GM19324 (cell line): ENCODE measurements around the gene RAB11FIP2.

ENCODE experiments used
- ATAC-seq: cut with Tn5 transposase; IDR thresholded peaks from one replicate; pipeline ENCODE4 v1.9.1; 2021; ENCODE audit warnings: mild to moderate bottlenecking, moderate library complexity; ENCODE audit not compliant: unreplicated experiment, low FRiP score

Gene RAB11FIP2

GRCh38 chr10:117988814-117989213 lies 57.9 kb downstream of the RAB11FIP2 start:
- no peak for ATAC-seq

- no peak for ATAC-seq
These were observed 59.4 kb downstream of the RAB11FIP2 start for GRCh38 chr10:117987244-117987909.

GRCh38 chr10:117983961-117984360 lies 62.8 kb downstream of the RAB11FIP2 start:
- no peak for ATAC-seq

DNA sequence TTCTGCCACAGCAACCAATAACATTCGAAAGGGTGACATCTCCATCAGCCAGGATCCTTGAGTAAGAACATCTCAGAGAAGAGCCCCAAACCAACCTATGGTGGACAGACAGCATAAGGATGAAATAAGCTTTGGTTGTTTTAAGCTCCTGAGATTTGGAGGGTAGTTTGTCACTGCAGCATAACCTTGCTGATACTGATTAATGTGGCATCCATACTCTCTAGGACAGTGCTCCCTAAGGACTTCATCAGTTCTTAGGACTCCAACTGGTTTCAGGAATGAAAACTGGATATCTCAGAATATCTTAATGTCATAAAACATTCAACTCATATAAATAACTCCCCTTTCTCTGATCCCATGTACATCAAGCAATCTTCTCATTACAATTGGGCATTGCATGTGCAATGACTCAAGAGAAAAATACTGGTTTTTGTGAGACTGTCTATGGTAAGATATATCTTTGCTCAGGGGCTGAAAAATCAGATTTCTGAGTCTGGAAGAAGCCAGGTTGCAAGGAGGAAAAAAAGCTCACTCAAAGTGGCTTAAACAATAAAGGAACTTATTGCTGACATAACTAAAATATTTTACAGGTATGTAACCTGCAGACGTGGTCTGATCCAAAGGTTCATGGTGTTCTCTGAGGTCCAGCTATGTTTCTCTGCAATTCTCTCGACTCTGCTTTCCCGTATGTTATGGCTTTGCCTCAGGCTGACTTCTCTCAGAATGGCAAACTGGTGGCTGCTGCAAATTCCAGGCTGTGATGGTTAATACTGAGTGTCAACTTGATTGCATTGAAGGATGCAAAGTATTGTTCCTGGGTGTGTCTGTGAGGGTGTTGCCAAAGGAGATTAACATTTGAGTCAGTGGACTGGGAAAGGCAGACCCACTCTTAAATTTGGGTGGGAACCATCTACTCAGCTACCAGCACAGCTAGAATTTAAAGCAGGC lies 65.7 kb downstream of the RAB11FIP2 start:
- no peak for ATAC-seq

DNA sequence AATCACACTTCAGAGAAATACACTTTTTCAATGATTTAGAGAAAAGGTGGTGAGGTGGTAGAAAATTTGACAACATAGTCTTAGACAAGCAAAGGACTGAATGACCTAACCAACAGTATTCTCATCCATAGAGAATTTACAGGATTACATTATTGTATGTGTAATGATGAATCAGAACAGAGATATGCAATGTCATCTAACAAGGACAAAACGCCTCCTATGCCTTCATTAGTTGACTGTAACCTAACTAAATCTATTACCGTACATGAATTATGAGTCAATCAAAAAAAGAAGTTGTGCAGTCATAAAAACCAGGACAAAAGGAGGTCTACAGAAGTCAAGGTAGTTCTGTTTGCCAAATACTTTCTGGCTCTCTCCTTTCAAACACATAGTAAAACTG lies 66.5 kb downstream of the RAB11FIP2 start:
- no peak for ATAC-seq

- ATAC-seq: no peak
These were observed 74.4 kb downstream of the RAB11FIP2 start for GRCh38 chr10:117972168-117972837.

DNA sequence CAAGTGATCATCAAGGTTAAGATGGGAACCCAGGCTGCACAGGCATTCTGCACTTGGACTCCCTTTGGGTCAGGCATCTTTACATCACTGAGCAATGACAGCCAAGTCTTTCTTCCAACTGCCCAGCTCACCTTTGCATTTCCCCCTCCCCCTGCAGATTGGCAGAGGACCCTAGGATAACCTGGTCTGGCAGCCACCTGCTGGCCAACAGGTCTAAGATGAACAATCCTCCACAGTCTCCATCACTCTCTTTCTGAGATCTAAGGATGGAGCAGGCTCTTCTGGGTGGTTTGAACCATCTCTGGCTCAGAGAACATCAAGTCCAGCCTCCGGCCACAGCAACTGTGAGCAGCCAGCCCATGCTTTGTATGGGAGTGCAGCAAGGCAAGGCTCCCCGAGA lies 75.8 kb downstream of the RAB11FIP2 start:
- no peak for ATAC-seq

DNA sequence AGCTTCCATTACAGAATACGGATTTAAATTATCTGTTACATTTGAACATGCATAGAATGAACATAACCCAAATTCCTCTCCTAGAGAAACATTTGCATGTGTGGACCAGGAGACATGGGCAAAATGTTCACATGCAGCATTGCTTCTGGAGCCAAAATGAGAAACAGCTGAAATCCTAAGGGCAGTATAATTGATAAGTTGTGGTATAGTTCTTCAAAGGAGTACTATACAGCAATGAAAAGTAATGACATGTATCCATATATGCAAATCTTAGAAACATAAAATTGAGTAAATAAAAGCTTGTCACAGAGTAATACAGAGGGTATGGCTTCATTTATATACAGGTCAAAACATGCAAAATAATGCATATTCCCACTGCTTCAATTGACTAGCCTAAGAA lies 77.1 kb downstream of the RAB11FIP2 start:
- no peak for ATAC-seq

DNA sequence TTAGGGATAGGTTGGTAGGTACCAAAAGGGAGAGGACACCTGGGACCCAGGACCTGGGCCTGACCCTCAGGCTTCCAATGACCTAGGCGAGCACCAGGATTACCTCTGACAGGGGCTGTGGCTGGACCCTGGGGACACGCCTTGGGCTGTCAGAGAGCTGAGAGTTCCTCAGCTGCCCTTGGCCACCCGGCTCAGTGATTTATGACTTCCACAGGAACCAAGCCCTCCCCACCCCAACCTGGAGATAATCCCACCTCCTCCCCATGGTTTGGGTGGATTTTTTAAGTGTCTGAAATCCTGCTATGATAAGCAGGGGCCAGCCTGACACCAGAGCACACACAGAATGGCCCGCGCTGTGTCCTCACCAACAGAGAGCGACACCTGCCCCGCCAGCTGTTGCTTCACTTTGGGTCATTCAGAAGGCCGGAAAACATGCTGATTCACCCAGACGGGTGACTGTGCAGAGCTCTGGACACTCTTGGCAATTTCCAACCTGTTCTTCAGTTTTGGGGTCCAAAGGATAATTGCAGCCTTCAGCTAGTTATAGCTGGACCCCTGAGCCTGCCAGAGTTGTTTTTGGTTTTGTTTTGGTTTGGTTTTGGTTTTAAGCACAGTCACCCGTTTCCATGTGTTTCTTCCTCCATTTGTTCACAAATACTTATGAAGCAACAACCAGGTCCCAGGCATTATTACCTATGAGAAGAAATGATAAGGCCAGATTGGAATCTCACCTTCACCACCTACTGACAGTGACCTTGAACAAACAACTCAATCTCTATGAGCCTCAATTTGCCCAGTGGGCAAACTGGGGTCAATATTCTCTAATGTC lies 78.2 kb downstream of the RAB11FIP2 start:
- ATAC-seq: no peak

DNA sequence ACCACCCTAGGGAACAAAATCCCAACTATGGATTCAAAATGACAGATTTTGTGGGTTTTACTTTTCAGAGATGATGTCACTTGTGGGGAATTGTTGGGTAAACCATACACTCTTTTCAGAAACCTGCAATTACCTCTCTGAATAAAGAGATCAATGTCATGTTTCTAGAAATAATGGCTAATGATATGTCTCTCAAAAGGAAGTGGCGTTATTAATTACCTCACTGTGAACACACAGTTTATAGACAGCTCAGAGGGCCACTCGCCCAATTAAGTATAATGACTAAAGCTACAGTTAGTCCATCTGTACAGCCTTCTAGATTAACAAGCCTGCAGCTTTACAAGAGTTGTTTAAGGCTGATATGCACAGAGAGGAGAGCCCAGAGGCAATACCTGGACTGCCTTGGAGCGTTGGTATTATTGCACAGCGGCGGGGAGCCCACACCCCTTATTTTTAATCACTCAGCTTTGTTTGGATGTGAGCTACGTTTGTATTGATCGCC lies 79.5 kb downstream of the RAB11FIP2 start:
- no peak for ATAC-seq

GRCh38 chr10:117965984-117966383 lies 80.8 kb downstream of the RAB11FIP2 start:
- no peak for ATAC-seq

- no peak for ATAC-seq
These were observed 82.2 kb downstream of the RAB11FIP2 start for GRCh38 chr10:117964536-117964935.

- no peak for ATAC-seq
These were observed 86.3 kb downstream of the RAB11FIP2 start for GRCh38 chr10:117960345-117960935.

GRCh38 chr10:117956972-117957371 lies 89.8 kb downstream of the RAB11FIP2 start:
- no peak for ATAC-seq

DNA sequence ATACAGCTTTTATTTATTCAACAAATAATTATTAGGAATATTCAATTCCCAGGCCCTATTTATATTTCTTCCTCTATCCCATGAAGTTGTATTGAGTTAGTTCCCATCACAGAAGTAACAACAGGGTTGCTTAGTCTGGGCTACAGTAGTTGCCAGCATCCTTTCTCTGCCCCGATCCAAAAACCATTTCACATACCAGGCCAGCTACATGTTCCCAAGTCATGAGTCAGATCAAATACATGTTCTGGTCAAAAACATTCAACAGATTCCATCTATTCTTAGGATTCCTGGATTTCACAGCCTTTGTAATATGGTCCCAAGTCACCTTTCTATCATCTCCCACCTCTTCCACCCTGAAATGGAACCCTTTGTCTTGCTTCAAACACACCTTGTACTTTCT lies 91.6 kb downstream of the RAB11FIP2 start:
- no peak for ATAC-seq
